ENCODE results near the gene NSRP1.

- TF ChIP-seq CTCF (IDR thresholded peaks at IDR 0.05) (no peak), POLR2AphosphoS5 (IDR thresholded peaks at IDR 0.05) (no peak)
Observed at GRCh38 chr17:30230596-30231125, 114.0 kb downstream of the NSRP1 start.
